ENCODE data around the gene CYFIP1. TPM values are rescaled to one million over a fixed set of nuclear protein-coding genes. Genes with fewer than 3 reads are reported as not detected.

CYFIP1 gene
- total and polyA plus RNA-seq, 2 of the 13 experiments (the other 11 are each of a cell fraction or from before 2014, with no cell fraction given) = 38.1 to 58.3 TPM

GRCh38 chr15:22918596-22919140, 61.5 kb downstream of the CYFIP1 start:
- ChIA-PET CTCF (ENCODE audit: low intra/inter-chr PET ratio, low total read pairs) (no interaction called here), POLR2A (no interaction called here)
- Histone ChIP-seq H3K27me3 (ENCODE audit: control insufficient read depth in 1 of 2, insufficient read depth in 2 of 2, low read length in 2 of 2) (no peaks in the 10 kb centered on the region), H4K20me1 (ENCODE audit: insufficient read depth, low read length) (no peaks in the 10 kb centered on the region), H3K27ac (ENCODE audit: extremely low read length, insufficient read depth, low read length) (no peak overlapping the region), H3K79me2 (ENCODE audit: insufficient read depth, low read length) (no peaks in the 10 kb centered on the region), H3K36me3 (replicated peaks in 1 of 2; ENCODE audit: control insufficient read depth in 1 of 2, insufficient read depth in 2 of 2, low read length in 2 of 2) (peaks cover 7 to 22% of the 10 kb centered on the region in 2 experiments; a peak in 4 of 5 replicates), H3K9me3 (ENCODE audit: low read length) (no peaks in the 10 kb centered on the region), H3K4me1 (ENCODE audit: insufficient read depth, low read length) (no peaks in the 10 kb centered on the region), H3K4me3 (replicated peaks in 1 of 3; ENCODE audit: insufficient read depth in 1 of 3, low read depth in 2 of 3, low read length in 3 of 3) (no peak overlapping the region), H3K9ac (ENCODE audit: insufficient read depth, low read depth, low read length) (no peak overlapping the region), H2AFZ (ENCODE audit: low read length) (no peak overlapping the region), H3K4me2 (ENCODE audit: low read depth, low read length) (no peak overlapping the region)
- intact Hi-C loops (cut with micrococcal nuclease; ENCODE audit: unreplicated experiment) = no loop called here
- DNase-seq (ENCODE audit: low spot score) = no peak
- TF ChIP-seq CBX5 (CRISPR knock-in tag; IDR thresholded peaks at IDR 0.05; ENCODE audit: borderline replicate concordance) (no peak), AGO2 (optimal IDR thresholded peaks at IDR 0.05; ENCODE audit: low read depth, low read length) (peak; percentile 21)
- no peak for ATAC-seq
- 97% methylated on average over 20 of the region's 25 CpGs for WGBS (ENCODE audit: low lambda C conversion rate)
- FAIRE-seq = no peak
- in situ Hi-C loops (cut with HindIII; ENCODE audit: extremely low pct_ligation_motif_present, low pct_unique_long_range_greater_than_20kb) = no loop called here
- BruUV-seq (replicated peaks) = no TSS peak

GRCh38 chr15:22918056-22918455, 62.1 kb downstream of the CYFIP1 start:
- intact Hi-C loops (cut with micrococcal nuclease; ENCODE audit: unreplicated experiment) = no loop called here

More at GRCh38 chr15:22918056-22918455, 62.1 kb downstream of the CYFIP1 start:
- Histone ChIP-seq H3K27me3 (ENCODE audit: control insufficient read depth in 1 of 2, insufficient read depth in 2 of 2, low read length in 2 of 2) (no peaks in the 10 kb centered on the region), H3K36me3 (replicated peaks in 1 of 2; ENCODE audit: control insufficient read depth in 1 of 2, insufficient read depth in 2 of 2, low read length in 2 of 2) (peaks cover 7 to 24% of the 10 kb centered on the region in 2 experiments; a peak in 4 of 5 replicates), H3K79me2 (ENCODE audit: insufficient read depth, low read length) (no peaks in the 10 kb centered on the region), H3K4me1 (ENCODE audit: insufficient read depth, low read length) (no peaks in the 10 kb centered on the region), H4K20me1 (ENCODE audit: insufficient read depth, low read length) (no peaks in the 10 kb centered on the region), H3K9ac (ENCODE audit: insufficient read depth, low read depth, low read length) (no peak overlapping the region), H3K9me3 (ENCODE audit: low read length) (no peaks in the 10 kb centered on the region), H3K27ac (ENCODE audit: extremely low read length, insufficient read depth, low read length) (no peak overlapping the region), H3K4me3 (replicated peaks in 1 of 3; ENCODE audit: insufficient read depth in 1 of 3, low read depth in 2 of 3, low read length in 3 of 3) (no peak overlapping the region), H2AFZ (ENCODE audit: low read length) (no peak overlapping the region), H3K4me2 (ENCODE audit: low read depth, low read length) (no peak overlapping the region)
- FAIRE-seq (no peak), DNase-seq (ENCODE audit: low spot score) (no peak), ATAC-seq (no peak)
- in situ Hi-C loops (cut with HindIII; ENCODE audit: extremely low pct_ligation_motif_present, low pct_unique_long_range_greater_than_20kb) = no loop called here
- CTCF ChIA-PET (ENCODE audit: low intra/inter-chr PET ratio, low total read pairs) = no interaction called here
- WGBS (ENCODE audit: low lambda C conversion rate) = 90% methylated on average over 3 of the region's 9 CpGs
- POLR2A ChIA-PET = no interaction called here
- BruUV-seq (replicated peaks) = no TSS peak
- TF ChIP-seq AGO2 (optimal IDR thresholded peaks at IDR 0.05; ENCODE audit: low read depth, low read length) (peak; percentile 1), TAF1 (CRISPR knock-in tag; IDR thresholded peaks at IDR 0.05) (no peak), ZFP91 (CRISPR knock-in tag; IDR thresholded peaks at IDR 0.05; ENCODE audit: borderline replicate concordance) (no peak), PCBP1 (IDR thresholded peaks at IDR 0.05; ENCODE audit: borderline replicate concordance, low read depth, low read length) (no peak)
